H1 (cell line): Measurements from ENCODE around the gene SLC24A4. TPM values are rescaled to one million over a fixed set of nuclear protein-coding genes. Genes with fewer than 3 reads are reported as not detected.

Source experiments
- CTCF ChIP-seq, 3 experiments: IDR thresholded peaks; 1 replicate in 2 of 3; 2 replicates in 1 of 3; pipeline versions ENCODE4 v1.5.1 to v1.6.1; 2011; ENCODE audit warnings: low read length in 3 of 3, mild to moderate bottlenecking in 3 of 3, inconsistent platforms in 2 of 3, low read depth in 1 of 3, moderate library complexity in 1 of 3; ENCODE audit not compliant: insufficient read depth in 1 of 3; ENCODE audit errors: control extremely low read depth in 1 of 3
- EZH2 ChIP-seq: fragments of 200-600 bp; sonication (generic); IDR thresholded peaks from 2 replicates; pipeline ENCODE4 v1.7.1; 2012; ENCODE audit warnings: low read depth, mild to moderate bottlenecking, moderate library complexity, low read length, inconsistent platforms; ENCODE audit not compliant: severe bottlenecking
- RBBP5 ChIP-seq: IDR thresholded peaks from 2 replicates; pipeline ENCODE4 v1.7.1; 2012; ENCODE audit warnings: low read depth, mild to moderate bottlenecking, inconsistent platforms, low read length, moderate library complexity, borderline replicate concordance
- polyA plus RNA-seq, 7 experiments: library from polyadenylated mRNA; depleted of rRNA in 3 of 7; stranded (reverse) in 5 of 7; unstranded in 2 of 7; fragments of >200 nt in 5 of 7; fragments of 200-250 nt in 2 of 7; gene quantifications; 1 replicate in 5 of 7; 2 replicates in 1 of 7; 4 replicates in 1 of 7; pipeline versions ENCODE4 v1.2.1 to v1.2.3, GENCODE V29; 2011 to 2013; ENCODE audit warnings: missing spikeins in 2 of 7, mixed read lengths in 2 of 7
- total RNA-seq: library from RNA; stranded (reverse); fragmentation: NEBNext Ultra II Directional; extraction: Animal tissue kit (Norgen Biotek cat#: 25700); gene quantifications from 2 replicates; pipeline ENCODE4 v1.2.1, GENCODE V29; 2021

Gene SLC24A4
- total and polyA plus RNA-seq, 2 of the 8 experiments (the other 6 are each of a cell fraction or from before 2014, with no cell fraction given) = 0.27 to 0.89 TPM

- peak; percentile 62 to 68 (median 65) for TF ChIP-seq CTCF (IDR thresholded peaks at IDR 0.05; ENCODE audit: control extremely low read depth in 1 of 3, insufficient read depth in 1 of 3, low read depth in 1 of 3, low read length in 3 of 3)
- TF ChIP-seq EZH2 = no peak
- no peak for TF ChIP-seq RBBP5
- TF ChIP-seq, all 59 proteins: peak for 3
Observed at GRCh38 chr14:92382677-92383076, 59.7 kb downstream of the SLC24A4 start (continued).
